A549 (cell line): ENCODE measurements around the gene DVL1.

Experiments used
- BHLHE40 ChIP-seq: IDR thresholded peaks from 2 replicates; pipeline ENCODE4 v1.6.1; 2012; ENCODE audit warnings: low read depth, low read length, inconsistent platforms
- CEBPB ChIP-seq, 2 experiments: fragments of >200 bp in 1 of 2; sonication (Bioruptor Twin) in 1 of 2; formaldehyde crosslinking in 1 of 2; IDR thresholded peaks; 2 replicates each; pipeline ENCODE4 v1.6.1; 2012 to 2016
- CHD2 ChIP-seq: fragments of 150-350 bp; IDR thresholded peaks from 2 replicates; pipeline ENCODE4 v1.6.1; 2014; ENCODE audit warnings: low read length; ENCODE audit not compliant: partially characterized antibody
- CTCF ChIP-seq: fragments of >200 bp; sonication (Bioruptor Twin); formaldehyde crosslinking; IDR thresholded peaks from 3 replicates; pipeline ENCODE4 v1.5.1; 2016
- EP300 ChIP-seq, 2 experiments: fragments of >200 bp; sonication (Bioruptor Twin); formaldehyde crosslinking; IDR thresholded peaks; 2 replicates in 1 of 2; 3 replicates in 1 of 2; pipeline ENCODE4 v1.6.1; 2016 to 2017
- ESRRA ChIP-seq: fragments of 150-350 bp; IDR thresholded peaks from 2 replicates; pipeline ENCODE4 v1.6.1; 2014; ENCODE audit warnings: mild to moderate bottlenecking, low read length, borderline replicate concordance
- HMGXB4 ChIP-seq: fragments of 250-450 bp; sonication (Bioruptor Pico); IDR thresholded peaks from 2 replicates; pipeline ENCODE4 v1.5.0; 2021; ENCODE audit warnings: mild to moderate bottlenecking, moderate library complexity, borderline replicate concordance
- JUNB ChIP-seq: fragments of >200 bp; sonication (Bioruptor Twin); formaldehyde crosslinking; IDR thresholded peaks from 2 replicates; pipeline ENCODE4 v1.6.1; 2016
- MYC ChIP-seq: IDR thresholded peaks from 2 replicates; pipeline ENCODE4 v1.6.1; 2012; ENCODE audit warnings: mild to moderate bottlenecking, inconsistent platforms, low read length, improper control_type of control experiment, borderline replicate concordance
- NR3C1 ChIP-seq: fragments of >200 bp; sonication (Bioruptor Twin); formaldehyde crosslinking; IDR thresholded peaks from 3 replicates; pipeline ENCODE4 v1.6.1; 2017
- PBX3 ChIP-seq: IDR thresholded peaks from 2 replicates; pipeline ENCODE4 v1.6.1; 2012
- RCOR1 ChIP-seq: fragments of 150-350 bp; IDR thresholded peaks from 2 replicates; pipeline ENCODE4 v1.6.1; 2014; ENCODE audit warnings: antibody characterized with exemption, low read length, low read depth
- RNF2 ChIP-seq: fragments of 200-600 bp; sonication (generic); IDR thresholded peaks from 2 replicates; pipeline ENCODE4 v1.6.1; 2016; ENCODE audit warnings: low read depth, mild to moderate bottlenecking, antibody characterized with exemption, moderate library complexity, borderline replicate concordance
- SMC3 ChIP-seq: fragments of >200 bp; sonication (Bioruptor Twin); formaldehyde crosslinking; IDR thresholded peaks from 3 replicates; pipeline ENCODE4 v1.6.1; 2018; ENCODE audit warnings: inconsistent platforms

- TF ChIP-seq PBX3 (no peak), RNF2 (no peak), CTCF (no peak), SMC3 (no peak), CEBPB (IDR thresholded peaks at IDR 0.05) (no peak), MYC (no peak), JUNB (no peak), BHLHE40 (no peak), CHD2 (no peak), NR3C1 (no peak), RCOR1 (no peak), HMGXB4 (CRISPR knock-in tag) (no peak), EP300 (IDR thresholded peaks at IDR 0.05) (no peak), ESRRA (no peak)
Measured at GRCh38 chr1:1348420-1349255, 580 bp downstream of the DVL1 start.
